GM18511 (cell line): ENCODE results near the gene HRH2.
"Not testable (repeated sequence)": the region's sequence is repeated elsewhere in the genome, so short reads cannot be mapped to it uniquely, and the experiment has no call there.

Source experiments
- ATAC-seq: cut with Tn5 transposase; IDR thresholded peaks from one replicate; pipeline ENCODE4 v1.9.1; 2021; ENCODE audit warnings: mild to moderate bottlenecking, moderate library complexity; ENCODE audit not compliant: unreplicated experiment

The HRH2 gene

DNA sequence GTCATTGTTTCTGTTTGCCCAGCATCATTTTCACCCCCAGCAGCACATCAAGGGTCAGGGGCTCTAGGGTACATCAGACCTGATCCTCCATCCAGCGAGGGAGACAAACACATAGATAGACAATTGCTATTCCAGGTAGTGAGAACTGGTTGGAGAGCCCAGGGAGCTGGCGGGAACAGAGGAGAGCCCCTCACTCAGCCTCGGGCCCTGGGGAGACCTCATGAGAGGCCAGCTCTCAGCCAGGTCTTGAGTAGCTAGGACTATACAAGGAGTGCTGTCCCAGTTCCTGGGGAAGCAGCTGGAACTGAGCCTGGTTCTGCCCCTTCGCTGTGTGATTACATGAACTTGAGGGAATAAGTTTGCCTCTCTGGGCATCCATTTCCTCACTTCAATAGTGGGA, 80.3 kb downstream of the HRH2 start:
- no peak for ATAC-seq

DNA sequence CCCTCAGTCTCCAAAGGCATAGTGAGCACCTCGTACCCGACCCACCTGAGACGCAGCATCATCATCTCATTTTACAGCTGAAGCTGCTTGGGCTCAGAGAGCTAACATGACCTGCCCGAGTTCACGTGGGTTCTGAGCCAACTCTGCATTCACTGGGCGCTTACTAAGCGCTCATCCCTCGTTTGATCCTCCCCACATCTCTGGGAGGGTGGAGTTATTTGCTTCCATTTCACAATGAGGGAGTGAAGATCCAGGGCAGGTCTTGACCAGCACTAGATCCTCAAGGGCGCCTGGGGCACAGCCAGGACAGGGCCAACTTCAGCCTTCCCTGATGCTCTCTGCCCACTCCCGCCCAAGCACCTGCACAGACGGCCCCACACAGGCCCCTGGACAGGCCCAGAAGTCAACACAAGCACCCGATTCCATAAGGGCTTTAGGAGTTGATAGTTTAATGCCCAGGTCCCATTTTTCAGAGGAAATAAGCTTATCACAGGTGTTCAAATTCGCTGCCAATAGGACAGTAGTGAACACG, 80.8 kb downstream of the HRH2 start:
- ATAC-seq = no peak

DNA sequence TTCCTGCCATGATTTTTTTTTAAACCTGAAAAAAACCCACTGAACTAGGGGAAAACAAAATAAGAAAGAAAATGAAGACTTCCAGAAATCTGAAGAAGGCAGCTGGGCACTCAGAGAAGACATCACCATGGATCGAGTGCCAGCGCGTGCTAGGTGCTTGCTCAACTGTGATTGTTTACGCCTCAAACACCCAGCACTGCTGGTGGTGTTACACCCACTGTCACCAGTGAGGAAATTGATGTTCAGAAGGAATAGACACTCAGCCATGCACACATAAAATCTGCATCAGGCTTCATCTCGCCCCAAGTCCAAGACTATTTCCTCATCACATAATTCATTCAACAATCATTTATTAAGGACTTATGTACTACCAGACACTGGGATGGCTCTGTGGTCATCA, 82.1 kb downstream of the HRH2 start:
- no peak for ATAC-seq

DNA sequence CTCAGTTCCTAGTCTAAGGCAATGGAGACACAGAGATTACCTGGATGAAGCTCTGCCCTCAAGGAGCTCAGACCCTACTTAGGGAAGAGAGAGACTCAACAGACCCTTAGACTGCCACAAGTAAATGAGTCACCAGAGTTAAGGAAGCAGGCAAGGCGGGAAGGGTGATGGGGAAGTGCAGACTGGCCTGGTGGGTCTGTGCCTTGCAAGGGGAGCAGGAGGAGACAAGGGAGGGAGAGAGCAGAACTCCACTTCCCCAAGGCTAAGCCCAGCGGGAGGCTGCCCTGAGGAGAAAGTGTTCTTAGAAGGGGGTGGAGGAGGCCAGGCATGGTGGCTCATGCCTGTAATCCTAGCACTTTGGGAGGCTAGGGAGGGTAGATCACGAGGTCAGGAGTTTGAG, 83.7 kb downstream of the HRH2 start:
- ATAC-seq = no peak

- ATAC-seq = no peak
Measured at GRCh38 chr5:175742290-175742994, 84.6 kb downstream of the HRH2 start.

GRCh38 chr5:175743676-175744210, 85.9 kb downstream of the HRH2 start:
- no peak for ATAC-seq

GRCh38 chr5:175745210-175745609, 87.3 kb downstream of the HRH2 start:
- ATAC-seq = no peak

DNA sequence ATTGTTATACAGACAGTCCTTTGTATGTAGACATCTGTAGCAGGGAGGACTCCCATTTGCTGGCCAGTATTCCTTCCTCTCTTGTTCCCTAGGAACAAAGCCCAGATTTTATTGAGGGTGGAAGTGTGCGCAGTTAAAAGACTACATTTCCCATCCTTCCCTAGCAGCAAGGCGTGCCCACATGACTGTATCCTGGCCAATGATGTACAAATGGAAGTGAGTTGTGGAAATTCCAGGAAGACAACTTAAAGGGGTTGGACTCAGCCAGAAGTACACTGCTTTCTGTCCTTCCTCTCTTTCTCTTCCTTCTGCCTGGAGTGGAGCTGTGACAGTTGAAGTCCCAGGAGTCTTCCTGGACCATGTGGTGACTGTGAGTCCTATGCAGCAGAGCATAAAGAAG, 89.0 kb downstream of the HRH2 start:
- no peak for ATAC-seq

GRCh38 chr5:175747539-175748060, 89.7 kb downstream of the HRH2 start:
- ATAC-seq = no peak

GRCh38 chr5:175748650-175749049, 90.8 kb downstream of the HRH2 start:
- ATAC-seq = no peak

- ATAC-seq = no peak
Measured at GRCh38 chr5:175749591-175749990, 91.7 kb downstream of the HRH2 start.

DNA sequence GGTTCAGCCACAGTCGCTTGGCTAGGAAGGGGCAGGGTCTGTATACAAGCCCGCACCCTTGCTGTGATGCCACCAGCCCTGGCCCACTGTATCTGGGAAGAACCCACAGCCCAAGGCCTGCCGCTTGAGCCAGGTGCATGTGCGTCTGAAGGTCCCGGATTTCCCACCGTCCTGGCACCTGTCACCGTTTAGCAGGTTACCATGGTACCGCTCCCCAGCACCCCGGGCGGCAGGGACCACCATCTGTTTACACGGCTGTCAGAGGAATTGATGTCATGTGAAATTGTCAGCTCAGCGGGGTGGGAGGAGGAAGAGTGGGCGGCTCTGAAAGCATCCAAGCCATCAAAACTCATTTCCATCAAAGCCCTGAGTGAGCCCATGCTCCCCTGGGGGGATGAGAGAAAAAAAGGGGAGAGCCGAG, 92.7 kb downstream of the HRH2 start:
- ATAC-seq = no peak

DNA sequence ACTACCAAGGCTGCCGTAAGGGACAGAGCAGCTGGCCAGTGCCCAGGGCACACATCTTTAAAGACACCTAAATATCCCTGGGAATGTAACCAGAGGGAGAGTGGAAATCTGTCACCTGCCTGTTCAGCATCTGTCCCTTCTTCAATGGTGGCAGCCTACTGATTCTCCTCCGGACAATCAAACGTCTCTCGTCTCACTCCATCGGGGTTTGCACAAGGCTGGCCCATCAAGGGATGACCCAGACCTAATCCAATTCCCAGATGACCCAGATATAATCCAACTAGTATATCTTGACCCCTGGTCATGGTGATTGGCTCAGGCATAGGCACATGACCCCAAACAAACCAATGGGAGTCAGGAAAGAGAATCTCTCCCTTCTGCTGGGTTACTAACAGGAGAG, 93.5 kb downstream of the HRH2 start:
- no peak for ATAC-seq

DNA sequence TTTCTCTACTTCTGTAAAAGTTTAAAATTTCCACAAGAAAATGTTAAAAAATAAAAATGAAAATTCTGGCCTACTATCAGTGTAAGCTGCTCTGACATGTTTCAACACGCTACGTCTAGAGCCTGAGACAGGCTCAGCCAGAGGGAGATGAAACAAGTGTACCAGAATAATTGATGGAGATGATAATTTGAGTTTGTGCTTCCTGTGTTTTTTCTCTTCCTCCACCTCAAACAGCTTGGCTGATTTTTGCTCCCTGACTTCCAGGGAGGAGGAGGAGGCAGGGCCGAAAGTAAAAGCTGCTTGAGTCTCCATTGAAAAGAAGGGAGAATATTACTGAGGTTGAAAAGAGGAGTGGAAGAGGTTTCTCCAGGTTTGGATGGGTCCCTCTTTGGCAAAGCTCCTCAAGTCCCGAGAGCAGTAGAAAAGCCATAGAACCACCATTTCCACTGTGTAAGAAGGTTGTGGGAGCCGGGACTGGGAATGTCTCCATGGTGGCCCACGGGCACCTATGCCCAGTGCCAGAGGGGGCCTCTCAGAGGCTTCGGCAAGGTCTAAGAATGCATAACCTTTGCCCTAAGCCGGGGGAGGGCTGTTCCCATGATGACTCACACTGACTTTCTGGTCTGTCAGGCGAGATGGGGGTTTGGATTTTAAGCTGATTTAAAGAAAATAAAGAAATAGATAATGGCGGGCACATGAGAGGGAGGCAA, 95.1 kb downstream of the HRH2 start:
- no peak for ATAC-seq

DNA sequence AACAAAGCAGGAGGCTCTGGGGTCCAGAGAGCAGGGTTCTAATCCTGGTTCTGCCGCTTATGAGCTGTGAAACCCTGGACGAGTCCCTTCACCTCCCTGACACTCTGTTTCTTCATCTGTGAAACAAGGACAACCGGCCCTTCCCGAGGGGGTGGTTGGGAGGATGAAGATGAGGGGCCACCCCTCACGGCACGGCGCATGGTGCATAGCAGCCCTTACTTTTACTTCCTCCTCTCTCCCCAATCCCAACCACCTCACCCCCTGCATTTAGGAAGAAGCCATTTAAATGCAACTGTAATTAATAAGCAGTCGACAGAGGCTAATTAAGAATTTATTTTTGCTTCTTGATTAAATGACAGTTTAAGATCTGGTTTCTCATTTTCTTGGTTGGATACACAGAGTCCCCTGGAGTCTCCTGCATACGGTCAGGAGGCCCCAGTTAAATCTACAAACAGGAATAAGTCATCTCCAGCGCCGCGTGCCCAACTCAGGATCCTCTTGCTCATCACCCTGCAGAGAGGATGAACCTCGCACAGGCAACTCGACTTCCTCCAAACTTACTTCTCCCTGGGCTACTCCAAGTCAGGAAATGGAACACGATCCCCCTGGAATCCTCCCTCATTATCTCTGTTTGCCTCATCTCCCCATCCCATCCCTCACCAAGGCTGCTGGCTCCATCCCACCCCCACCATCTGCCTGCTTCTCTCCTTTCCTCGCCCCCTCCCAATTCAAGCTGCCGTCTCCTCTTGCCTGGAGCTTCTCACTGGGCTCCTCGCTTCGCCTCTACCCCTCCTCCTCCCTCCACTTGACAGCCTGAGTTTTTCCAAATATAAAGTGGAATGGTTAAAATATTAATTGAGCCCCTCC, 95.9 kb downstream of the HRH2 start:
- no peak for ATAC-seq

GRCh38 chr5:175759991-175760390, 102.1 kb downstream of the HRH2 start:
- not testable (repeated sequence) for ATAC-seq
